DMS53 treated with DMSO at 0.1 percent for 48 hours (cell line): ENCODE measurements around the gene SLC26A8.
"Not testable (repeated sequence)": the region's sequence is repeated elsewhere in the genome, so short reads cannot be mapped to it uniquely, and the experiment has no call there.

Source experiments
- DNase-seq: peaks from one replicate; lab custom pipeline; 2025; ENCODE audit not compliant: unreplicated experiment; lab: John Stamatoyannopoulos, UW

SLC26A8 gene

GRCh38 chr6:35948725-35949124 is 75.7 kb downstream of the SLC26A8 start:
- peak; percentile 16 for DNase-seq

- no peak for DNase-seq
Observed at GRCh38 chr6:35945650-35946025, 78.8 kb downstream of the SLC26A8 start.

GRCh38 chr6:35943390-35943789 is 81.1 kb downstream of the SLC26A8 start:
- no peak for DNase-seq

- no peak for DNase-seq
Observed at GRCh38 chr6:35942355-35942754, 82.1 kb downstream of the SLC26A8 start.

GRCh38 chr6:35941170-35941569 is 83.3 kb downstream of the SLC26A8 start:
- DNase-seq, result not testable (repeated sequence)

- not testable (repeated sequence) for DNase-seq
Observed at GRCh38 chr6:35940014-35940413, 84.4 kb downstream of the SLC26A8 start.

- not testable (repeated sequence) for DNase-seq
Observed at GRCh38 chr6:35939259-35939658, 85.2 kb downstream of the SLC26A8 start.

- DNase-seq, result no peak
Observed at GRCh38 chr6:35936681-35937359, 87.6 kb downstream of the SLC26A8 start.

GRCh38 chr6:35935469-35935868 is 89.0 kb downstream of the SLC26A8 start:
- DNase-seq, result no peak

GRCh38 chr6:35933844-35934243 is 90.6 kb downstream of the SLC26A8 start:
- DNase-seq, result no peak

GRCh38 chr6:35931873-35932272 is 92.6 kb downstream of the SLC26A8 start:
- not testable (repeated sequence) for DNase-seq

- DNase-seq, result no peak
Observed at GRCh38 chr6:35931120-35931561, 93.3 kb downstream of the SLC26A8 start.

- no peak for DNase-seq
Observed at GRCh38 chr6:35929601-35930000, 94.8 kb downstream of the SLC26A8 start.

- no peak for DNase-seq
Observed at GRCh38 chr6:35926509-35927215, 97.8 kb downstream of the SLC26A8 start.

GRCh38 chr6:35925961-35926360 is 98.5 kb downstream of the SLC26A8 start:
- no peak for DNase-seq

GRCh38 chr6:35924146-35924545 is 100.3 kb downstream of the SLC26A8 start:
- DNase-seq, result no peak

- DNase-seq, result no peak
Observed at GRCh38 chr6:35922139-35922554, 102.3 kb downstream of the SLC26A8 start.

GRCh38 chr6:35920793-35921732 is 103.4 kb downstream of the SLC26A8 start, which contains the start of gene SRPK1:
Gene SRPK1, minus strand, starts transcription at chr6:35921098. Its CDS starts 42 bp downstream, at chr6:35921056.
- DNase-seq, result peak; percentile 72

GRCh38 chr6:35919827-35920751 is 104.4 kb downstream of the SLC26A8 start:
- peak; percentile 2 for DNase-seq
